Activated gamma-delta T cell treated with anti-CD3 and anti-CD28 coated beads, Interleukin-2, amount 50 U/mL, for 16 hours (primary cell): ENCODE results near the gene IL23A.
"Not testable (repeated sequence)": the region's sequence is repeated elsewhere in the genome, so short reads cannot be mapped to it uniquely, and the experiment has no call there.

Source experiments
- DNase-seq: peaks from one replicate; pipeline ENCODE4 v3.0.0-alpha.2; 2020; ENCODE audit warnings: low read depth

Gene IL23A

DNA sequence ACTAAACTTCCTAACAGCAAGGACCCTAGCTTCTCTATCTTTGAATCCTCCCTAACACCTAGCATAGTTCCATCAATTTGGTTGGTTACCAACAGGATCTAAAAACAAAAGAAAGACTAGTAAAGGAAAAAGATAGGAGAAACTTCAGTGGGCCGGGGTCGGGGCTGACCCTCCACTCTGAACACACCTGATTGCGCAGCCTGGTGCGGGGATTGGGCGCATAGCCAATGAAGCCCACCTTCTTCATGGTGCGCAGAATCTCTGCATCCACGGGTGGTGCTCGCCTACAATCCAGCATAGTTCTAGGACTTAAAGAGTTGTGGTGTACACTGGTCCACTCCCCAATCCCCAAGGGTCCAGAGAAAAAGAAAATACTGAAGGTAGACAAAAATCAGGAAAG, 12.6 kb upstream of the IL23A start:
- DNase-seq: no peak

- DNase-seq: no peak
These were observed 12.2 kb upstream of the IL23A start for GRCh38 chr12:56326533-56326932.

DNA sequence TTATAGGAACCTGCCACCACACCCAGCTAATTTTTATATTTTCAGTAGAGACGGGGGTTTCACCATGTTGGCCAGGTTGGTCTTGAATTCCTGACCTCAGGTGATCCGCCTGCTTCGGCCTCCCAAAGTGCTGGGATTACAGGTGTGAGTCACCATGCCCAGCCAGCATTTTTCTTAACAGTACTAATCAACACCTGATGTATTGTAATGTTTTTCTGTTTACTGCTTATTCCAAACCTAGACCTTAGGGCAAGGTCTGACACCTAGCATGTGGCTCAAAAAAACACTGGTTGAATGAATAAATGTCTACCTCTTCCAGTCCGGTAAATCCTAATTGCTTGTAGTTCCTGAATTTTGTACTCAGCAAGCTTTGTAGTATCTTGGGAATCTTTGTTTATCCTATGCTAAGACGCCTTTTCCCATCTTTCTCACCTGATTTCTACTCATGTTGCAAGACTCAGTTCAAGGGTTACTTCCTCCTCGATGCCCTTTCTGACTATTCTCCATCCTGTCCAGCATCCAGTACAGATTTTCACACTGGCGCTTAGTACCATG, 7.7 kb upstream of the IL23A start:
- DNase-seq: no peak

DNA sequence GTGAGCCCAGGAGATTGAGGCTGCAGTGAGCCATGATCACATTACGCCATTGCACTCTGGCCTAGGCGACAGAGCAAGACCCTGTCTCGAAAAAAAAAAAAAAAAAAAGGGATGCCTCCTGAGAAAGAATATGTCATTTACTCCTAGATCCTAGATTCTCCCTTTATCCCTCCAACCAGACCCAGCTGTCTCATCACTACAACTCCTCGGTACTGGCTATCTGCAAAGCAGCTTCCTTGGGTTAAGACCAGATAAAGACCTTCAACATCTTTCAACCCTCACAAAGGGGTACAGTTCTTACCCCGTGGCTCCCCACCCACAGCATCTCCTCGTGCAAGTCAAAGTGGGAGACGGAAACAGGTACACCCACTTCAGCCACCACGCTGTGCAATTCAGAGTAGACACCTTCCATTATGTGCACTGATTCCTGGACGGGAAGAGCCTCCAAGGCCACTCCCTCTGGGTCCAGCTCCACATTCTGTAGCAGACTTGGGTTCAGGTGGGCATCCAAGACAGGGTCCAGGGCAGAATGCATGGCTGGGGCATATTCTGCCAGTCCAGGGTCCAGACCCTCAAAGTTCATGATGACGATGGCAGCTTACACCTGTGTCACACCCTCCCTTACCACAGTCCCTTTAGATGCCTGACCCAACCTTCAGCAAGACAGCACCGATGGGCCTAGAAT, 6.0 kb upstream of the IL23A start:
- no peak for DNase-seq

DNA sequence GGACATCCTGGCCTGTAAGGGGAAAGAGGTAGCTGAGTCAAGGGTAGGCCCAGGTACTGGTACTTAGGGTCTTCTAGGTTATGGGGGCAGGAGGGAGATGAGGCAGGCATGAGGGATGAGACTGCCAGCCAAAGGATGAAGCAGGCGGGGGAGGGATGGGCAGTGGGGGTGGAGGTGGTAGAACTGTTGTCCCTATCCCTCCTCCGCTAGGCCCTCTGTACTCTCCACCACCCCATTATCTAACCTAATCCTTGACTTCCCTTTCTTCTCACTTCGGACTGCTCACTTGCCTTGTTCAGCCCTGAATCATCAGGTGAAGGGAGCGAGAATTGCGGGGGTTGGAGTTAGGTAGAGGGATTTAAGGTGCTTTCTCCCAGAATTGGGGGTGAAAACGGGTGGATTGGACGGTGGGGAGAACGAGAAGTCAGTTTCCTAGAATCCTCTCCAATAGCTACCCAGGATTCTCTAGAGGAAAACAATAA, 5.4 kb upstream of the IL23A start:
- peak; percentile 10 for DNase-seq

GRCh38 chr12:56333679-56334489, 4.8 kb upstream of the IL23A start, which contains the start of gene PAN2:
PAN2 (minus strand) TSS chr12:56334000; CDS start chr12:56333094, 906 bp downstream.
- DNase-seq: peak; percentile 88

DNA sequence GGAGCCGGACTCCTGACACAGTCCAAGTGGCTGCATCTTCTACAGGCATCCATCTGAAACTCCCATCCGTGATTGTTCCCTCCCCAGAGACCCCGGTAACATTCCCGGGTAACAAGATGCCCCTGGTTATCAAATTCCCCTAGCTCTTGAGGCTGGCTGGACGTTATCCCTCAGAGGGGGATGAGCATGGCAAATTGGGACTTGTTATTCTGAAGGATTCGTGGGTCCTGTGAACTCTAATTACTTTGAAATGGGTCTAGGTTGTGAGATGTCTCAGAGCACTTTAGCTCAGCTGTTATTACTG, 4.2 kb upstream of the IL23A start:
- no peak for DNase-seq

DNA sequence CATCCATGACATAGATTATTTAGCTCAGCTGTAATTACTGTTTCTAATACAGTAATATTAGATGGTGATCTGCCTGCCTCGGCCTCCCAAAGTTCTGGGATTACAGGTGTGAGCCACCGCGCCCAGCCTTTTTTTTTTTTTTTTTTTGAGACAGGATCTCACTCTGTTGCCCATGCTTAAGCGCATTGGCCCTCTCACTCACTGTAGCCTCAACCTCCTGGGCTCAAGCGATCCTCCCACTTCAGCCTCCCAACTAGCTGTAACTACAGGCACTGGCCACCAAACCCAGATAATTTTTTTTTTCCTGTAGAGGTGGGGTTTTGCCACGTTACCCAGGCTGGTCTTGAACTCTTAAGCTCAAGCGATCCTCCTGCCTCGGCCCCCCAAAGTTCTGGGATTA, 3.2 kb upstream of the IL23A start:
- DNase-seq: not testable (repeated sequence)

DNA sequence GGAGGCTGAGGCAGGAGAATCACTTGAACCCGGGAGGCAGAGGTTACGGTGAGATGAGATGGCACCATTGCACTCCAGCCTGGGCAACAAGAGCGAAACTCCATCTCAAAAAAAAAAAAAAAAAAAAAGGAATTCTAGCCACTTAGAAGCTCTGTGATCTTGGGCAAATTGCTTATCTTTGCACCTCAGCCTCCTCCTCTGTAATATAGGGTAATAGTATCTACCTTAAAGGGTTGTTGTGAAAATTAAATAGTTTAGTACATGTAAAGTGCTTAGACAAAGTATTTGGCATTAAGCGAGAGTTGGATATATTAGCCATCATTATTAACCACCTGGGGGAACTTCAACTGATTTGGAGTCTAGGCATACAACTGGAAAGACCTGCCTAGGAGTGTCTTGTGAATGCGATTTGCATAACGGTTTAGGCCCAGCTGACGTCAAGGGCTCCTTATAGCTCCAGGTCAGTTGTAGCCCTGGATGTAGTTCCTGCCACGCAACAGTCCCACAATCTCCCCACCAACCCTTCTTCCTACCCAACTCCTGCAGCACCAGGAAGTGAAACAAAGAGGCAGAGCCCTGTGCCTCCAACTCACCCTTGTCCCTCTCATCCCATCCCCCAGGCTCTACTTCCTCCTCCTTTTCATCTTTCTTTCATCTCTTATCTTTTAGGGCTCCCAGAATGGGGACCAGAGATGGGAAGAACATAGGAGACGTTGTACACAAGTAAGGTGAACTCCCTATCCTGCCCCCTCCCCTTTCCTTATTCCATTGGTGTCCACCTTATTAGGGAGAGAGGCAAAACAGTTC, 2.1 kb upstream of the IL23A start:
- no peak for DNase-seq

GRCh38 chr12:56337753-56338251, 882 bp upstream of the IL23A start:
- no peak for DNase-seq

- DNase-seq: no peak
These were observed 406 bp downstream of the IL23A start for GRCh38 chr12:56339158-56339422.

GRCh38 chr12:56341616-56342015, 2.9 kb downstream of the IL23A start:
- no peak for DNase-seq

- not testable (repeated sequence) for DNase-seq
These were observed 3.6 kb downstream of the IL23A start for GRCh38 chr12:56342290-56342689.

- no peak for DNase-seq
These were observed 8.0 kb downstream of the IL23A start for GRCh38 chr12:56346675-56347074.

DNA sequence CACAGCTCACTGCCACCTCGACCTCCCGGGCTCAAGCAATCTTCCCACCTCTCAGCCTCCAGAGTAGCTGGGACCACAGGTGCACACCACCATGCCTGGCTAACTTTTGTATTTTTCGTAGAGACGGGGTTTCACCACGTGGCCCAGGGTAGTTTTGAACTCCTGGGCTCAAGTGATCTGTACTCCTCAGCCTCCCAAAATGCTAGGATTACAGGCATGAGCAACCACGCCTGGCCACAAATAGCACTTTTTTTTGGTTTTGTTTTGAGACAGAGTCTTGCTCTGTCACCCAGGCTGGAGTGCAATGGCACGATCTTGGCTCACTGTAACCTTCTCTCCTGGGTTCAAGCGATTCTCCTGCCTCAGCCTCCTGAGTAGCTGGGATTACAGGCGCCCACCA, 8.6 kb downstream of the IL23A start:
- DNase-seq: not testable (repeated sequence)

- DNase-seq: no peak
These were observed 10.1 kb downstream of the IL23A start for GRCh38 chr12:56348776-56349175.

DNA sequence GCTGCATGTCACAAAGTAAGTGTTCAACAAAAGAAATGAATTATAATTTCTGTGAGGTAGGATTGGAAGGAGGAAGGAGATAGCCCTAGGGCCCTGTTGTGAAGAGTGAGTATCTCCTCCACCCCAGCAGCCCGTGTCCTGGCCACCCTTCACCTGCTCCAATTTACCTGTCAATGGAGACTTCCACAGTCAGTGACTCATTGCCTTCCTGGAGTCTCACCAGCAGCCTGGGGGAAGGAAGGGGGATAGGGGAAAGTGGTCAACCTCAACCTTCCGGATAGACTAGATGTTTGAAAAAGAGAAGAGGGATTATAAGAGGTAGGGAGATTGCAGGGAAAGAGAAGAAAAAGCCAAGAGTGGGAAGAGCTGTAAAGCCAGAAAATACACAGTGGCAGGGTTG, 12.0 kb downstream of the IL23A start:
- DNase-seq: no peak

- DNase-seq: no peak
These were observed 12.6 kb downstream of the IL23A start for GRCh38 chr12:56351325-56351724.

- DNase-seq: no peak
These were observed 20.3 kb downstream of the IL23A start for GRCh38 chr12:56358836-56359532.

DNA sequence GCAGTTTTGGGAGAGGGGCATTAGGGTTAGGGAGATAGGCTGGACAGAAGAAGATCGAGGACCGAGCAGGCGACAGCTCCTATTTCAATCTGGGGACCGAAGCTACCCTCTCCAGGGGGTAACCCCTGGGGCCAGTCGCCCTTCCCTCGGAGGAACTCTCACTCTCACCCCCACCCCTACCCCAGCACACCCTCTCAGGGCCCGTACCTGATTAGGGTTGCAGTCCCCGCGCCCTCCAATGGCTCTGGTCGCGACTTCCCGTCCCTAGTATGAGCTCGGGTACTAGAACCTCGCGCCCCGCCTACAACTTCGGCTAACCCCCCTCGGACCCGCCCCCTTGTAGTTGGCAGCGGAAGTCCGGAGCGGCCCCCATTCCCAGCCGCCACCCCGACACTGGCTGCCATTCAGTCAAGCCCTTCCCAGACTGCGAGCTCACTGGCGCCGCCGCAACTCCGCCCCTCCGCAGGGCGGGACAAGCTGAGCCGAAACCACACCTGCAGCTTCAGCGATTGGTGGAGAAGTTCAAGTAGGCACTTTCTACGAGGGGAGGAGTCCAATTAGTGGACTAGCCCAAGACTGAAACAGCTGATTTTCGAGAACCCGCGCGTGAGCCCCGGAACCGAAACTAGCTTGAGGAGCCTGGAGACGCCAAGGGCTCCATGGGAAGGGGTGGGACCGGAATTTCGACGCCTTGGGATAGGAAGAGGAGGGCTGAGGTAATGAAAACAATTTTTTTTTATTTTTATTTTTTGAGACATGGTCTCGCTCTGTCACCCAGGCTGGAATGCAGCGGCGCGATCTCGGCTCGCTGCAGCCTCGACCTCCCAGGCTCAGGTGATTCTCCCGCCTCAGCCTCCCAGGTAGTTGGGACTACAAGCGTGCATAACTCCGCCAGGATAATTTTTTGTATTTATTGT, 21.4 kb downstream of the IL23A start, which contains the start of gene STAT2:
Gene STAT2, minus strand, starts transcription at position 257 of the 917 bp plus-strand sequence. CDS start 3,536 bp downstream, outside the sequence.
- peak; percentile 98 for DNase-seq
